TTC549 (cell line): ENCODE measurements around the gene BPGM.
"Not testable (repeated sequence)": the region's sequence is repeated elsewhere in the genome, so short reads cannot be mapped to it uniquely, and the experiment has no call there.

Experiments
- FAIRE-seq: peaks from 2 replicates; lab custom pipeline; 2012; peaks lifted over from hg19 to GRCh38; lab: Jason Lieb, UNC

The BPGM gene

GRCh38 chr7:134665045-134665444, 18.4 kb downstream of the BPGM start:
- FAIRE-seq, result not testable (repeated sequence)

DNA sequence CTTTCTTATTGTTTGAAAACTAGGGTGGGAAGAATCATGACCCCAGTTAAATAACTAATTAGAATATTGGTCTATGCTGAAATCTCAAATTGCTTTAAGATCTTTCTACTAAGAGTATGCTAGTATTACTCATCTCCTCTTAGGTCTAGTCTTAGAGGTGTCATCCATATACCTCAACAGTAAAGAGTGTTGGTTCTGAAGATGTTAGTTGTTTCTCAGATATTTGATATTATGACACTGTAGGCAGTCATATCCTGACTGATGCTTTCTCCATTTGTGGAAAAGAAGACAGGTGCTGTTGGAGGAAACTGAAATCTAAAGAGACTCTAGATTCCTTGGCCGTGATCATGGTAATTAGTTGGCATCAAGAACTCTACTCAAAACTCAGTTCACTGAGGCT, 21.2 kb downstream of the BPGM start:
- no peak for FAIRE-seq

- no peak for FAIRE-seq
These were observed 22.7 kb downstream of the BPGM start for GRCh38 chr7:134669388-134669787.

GRCh38 chr7:134669845-134670373, 23.3 kb downstream of the BPGM start:
- FAIRE-seq, result no peak

- no peak for FAIRE-seq
These were observed 25.0 kb downstream of the BPGM start for GRCh38 chr7:134671609-134672008.

- FAIRE-seq, result no peak
These were observed 27.8 kb downstream of the BPGM start for GRCh38 chr7:134674424-134674823.

DNA sequence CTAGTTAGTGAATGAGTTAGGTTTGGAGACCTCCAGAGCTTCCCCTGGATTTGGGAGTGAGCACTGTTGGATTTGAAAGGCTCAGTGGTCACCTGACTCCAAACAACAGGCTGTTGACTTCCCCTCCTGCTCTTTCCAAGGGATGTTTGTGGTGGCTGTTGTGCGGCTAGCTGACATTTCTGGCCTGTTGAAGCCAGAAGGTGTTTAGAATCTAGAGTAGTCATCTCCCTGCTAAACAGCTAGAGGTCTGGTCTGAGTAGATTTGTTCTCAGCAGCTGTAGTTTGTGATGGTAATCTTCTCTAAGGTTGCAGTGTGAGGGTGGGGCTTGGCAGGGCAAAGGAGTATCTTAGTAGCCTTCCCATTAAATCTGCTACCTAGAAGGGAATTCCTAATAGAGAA, 30.1 kb downstream of the BPGM start:
- no peak for FAIRE-seq

DNA sequence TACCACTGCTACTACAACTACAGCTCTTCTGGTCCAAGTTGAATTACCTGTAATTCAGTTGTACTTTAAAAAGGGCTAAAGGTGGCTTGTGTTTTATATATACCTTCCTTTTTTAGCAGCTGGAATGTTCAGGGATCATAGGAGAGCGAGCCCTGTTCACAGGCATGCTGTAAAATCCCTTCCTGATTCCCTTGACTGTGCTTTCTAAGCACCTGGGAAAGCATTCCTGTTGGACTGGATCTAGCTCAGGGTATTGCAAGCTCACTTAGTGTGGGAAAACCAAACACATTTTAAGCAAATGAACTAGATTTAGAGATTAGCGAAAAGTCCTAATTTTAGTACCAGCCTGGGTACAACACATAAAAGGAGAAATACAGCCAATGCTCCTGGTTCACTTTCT, 31.5 kb downstream of the BPGM start:
- no peak for FAIRE-seq

DNA sequence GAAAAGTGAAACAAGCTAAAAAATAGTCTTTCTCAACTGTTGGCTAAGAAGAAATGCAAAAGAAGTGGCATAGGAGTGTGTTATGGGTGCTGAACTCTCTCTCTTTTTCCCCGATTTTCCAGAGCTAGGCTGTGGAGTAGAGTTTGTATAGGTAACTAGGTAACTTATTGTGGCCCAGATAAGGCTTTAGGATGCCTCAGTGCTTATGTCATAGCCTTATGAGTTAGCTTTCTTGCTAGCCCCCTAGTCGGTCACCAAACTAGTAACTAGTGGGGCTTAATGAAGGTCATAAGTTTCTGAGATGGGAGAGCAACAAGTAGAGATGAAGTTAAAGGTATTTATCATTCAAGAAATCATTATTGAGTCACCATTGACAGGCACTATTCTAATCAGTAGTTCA, 32.4 kb downstream of the BPGM start:
- FAIRE-seq, result no peak

- FAIRE-seq, result no peak
These were observed 37.5 kb downstream of the BPGM start for GRCh38 chr7:134684165-134684564.

DNA sequence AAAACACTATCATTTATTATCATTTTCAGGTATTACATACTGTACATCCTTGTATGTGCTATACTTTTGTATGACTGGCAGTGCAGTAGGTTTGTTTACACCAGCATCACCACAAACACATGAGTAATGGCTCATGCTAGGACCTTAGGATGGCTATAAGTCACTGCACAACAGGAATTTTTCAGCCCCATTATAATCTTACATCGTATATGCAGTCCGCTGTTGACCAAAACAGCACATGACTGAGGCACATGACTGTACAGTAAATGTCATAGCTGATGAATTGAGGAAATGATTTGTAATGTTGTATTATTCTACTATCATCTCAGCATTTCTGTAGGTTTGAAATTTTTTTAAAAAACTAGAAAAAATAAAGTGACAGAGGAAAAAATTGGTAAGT, 38.6 kb downstream of the BPGM start:
- no peak for FAIRE-seq

- no peak for FAIRE-seq
These were observed 40.1 kb downstream of the BPGM start for GRCh38 chr7:134686786-134687185.

DNA sequence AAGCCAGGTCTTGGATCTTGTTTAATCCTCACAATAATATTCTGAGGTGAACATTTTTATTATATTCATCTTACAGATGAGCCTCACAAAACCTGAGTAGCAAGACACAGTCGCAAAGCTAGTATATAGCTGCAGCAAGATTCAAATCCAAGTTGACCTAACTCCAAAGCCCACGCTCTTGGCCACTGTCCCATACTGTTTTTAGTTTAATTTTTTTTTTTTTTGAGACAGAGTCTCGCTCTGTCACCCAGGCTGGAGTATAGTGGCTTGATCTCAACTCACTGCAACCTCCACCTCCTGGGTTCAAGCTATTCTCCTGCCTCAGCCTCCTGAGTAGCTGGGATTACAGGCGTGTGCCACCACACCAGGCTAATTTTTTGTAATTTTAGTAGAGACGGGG, 42.9 kb downstream of the BPGM start:
- FAIRE-seq, result not testable (repeated sequence)

DNA sequence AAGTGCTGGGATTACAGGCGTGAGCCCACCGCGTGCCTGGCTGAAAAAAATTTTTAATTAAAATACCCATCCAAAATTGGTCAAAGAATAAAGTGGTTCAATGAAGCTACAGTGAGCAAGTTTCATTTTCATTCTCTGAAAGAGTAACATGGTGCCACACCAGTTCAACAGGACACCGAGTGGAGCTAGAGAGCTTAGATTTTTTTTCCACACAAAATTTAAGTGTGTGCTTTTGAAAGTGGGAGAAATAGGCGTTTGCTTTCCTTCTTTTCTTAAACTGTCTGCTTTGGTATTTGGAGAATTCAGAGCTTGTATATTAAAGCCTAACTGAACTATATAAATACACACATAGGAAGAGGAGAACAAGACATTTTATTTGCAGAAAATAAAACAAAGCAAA, 43.4 kb downstream of the BPGM start:
- FAIRE-seq, result no peak

GRCh38 chr7:134690614-134691504, 44.2 kb downstream of the BPGM start:
- FAIRE-seq, result no peak

DNA sequence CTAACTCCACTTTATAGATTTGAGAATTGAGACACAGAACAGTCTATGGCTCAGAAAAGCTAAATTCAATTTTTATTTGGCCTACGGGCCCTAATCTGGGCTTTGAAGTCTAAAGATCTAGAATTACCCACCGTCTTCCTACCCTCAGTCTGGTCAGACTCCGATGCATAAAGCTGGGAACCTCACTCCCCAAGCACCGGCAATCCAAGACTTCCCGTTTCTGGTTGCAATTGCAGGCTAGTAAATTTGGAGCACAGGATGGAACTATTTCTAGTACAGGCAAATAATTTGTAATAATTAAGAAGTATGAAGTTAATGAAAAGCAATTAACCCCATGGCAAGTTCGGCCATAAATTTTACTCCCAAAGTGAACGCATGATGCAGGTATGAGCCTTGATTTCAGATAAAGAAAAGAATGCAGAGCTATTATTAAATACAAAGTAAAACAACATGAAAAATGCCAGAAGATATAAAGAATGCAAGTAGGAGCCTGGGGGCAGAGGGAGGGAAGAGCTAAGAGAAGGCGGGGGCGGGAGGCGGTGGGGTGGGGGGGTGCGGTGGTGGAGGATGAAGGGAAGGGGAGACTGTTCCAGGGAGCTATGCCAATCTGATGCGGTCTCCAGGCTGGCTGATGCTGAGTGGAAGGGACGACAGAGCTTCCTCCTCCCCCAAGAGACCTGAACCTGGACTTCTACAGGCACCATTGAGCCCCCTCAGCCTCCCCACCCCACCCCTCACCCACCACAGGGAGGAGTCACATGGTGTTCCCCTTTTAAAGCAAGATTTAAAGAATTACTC, 45.1 kb downstream of the BPGM start:
- FAIRE-seq, result no peak

DNA sequence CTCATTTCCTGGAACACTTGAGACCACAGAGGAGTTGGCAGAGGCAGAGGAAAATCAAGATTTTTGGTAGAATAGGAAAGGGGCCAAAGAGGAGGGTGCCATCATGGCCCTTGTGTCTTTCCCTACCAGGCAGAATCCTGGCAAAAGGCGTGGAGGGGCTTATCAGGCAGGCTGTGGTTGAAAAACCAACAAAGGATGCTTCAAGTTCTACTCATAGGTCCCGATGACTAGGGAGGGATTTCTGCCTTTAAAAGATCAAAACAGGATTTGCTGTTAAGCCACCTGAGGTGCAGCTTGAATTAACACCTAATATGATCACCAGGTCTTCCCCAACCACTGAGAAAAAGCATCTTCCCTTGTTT, 45.7 kb downstream of the BPGM start:
- FAIRE-seq, result no peak

DNA sequence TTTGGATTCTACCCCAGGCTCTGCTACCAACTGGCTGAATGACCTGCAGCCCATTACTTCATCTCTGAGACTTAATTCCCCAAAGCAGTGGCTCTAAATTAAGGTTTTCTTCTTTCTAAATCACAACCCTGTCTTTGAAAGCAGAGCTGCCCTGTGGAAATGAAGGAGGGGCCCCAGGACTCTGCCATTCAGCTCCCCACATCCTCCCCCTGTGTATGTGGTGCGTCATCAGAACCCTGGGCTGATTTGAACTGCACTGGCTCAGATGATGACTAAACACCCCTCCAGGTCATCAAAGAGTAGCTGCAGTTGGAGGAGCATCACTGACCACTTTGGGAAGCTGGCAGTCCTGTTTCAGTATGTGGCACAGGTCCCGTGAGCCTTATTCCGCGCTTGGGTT, 46.6 kb downstream of the BPGM start:
- no peak for FAIRE-seq

- no peak for FAIRE-seq
These were observed 47.6 kb downstream of the BPGM start for GRCh38 chr7:134694299-134694698.

DNA sequence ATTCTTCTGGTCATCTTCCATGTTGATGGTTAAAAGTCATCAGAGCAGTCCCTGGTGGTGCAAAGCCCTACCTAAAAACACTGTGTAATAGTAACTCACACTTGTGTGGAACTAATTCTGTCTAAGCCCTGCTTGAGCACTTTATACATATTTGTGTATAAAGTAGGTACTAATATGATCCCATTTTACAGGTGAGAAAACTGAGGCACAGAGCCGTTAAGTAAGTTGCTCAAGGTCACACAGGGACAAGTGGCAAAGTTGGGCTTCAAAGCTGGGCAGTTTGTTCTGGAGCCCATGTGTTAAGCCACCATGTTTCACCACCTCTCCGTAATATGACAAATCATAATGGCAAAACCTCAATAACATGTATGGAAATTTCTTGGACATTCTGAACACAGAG, 48.1 kb downstream of the BPGM start:
- FAIRE-seq, result no peak

GRCh38 chr7:134695321-134695860, 48.7 kb downstream of the BPGM start:
- no peak for FAIRE-seq

GRCh38 chr7:134696261-134696660, 49.6 kb downstream of the BPGM start:
- FAIRE-seq, result no peak
